ENCODE measurements around the gene CCDC24.

DNA sequence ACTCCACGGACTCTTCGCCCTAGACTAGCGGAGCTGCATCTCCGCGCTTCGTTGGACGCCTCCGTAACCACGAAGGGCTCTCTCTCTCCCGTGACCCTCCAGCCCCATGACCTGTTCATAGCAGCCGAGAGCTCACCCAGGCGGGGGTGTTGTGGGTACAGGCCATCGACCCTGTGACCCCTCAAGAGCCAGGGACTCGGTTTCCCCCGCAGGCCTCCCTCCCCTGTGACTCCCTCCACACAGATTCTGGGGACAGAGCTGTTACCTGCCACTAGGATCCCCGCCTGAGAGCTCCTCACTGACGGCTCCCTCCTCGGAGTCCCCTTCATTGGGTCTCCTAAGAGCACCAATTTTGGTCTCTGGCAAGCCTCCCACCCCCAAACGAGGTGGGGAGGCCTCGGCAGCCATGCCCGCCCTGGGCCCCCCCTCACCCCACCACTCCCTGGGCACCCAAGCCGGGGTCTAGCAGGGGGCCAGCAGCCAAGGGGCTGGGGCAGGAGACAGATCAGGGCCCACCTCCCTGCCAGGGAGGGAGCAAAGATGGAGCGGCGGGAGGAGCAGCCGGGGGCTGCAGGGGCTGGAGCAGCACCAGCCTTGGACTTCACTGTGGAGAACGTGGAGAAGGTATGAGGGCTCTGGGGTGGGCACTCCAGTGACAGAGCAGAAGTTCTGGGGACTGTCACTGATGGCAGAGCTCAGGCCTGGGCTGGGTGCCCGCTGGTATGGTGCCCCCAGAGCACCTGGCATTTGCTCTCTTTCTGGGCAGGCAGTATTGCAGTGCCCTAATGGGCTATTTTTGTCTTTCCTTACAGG lies 44.1 kb upstream of the CCDC24 start:
- TF ChIP-seq, protein P1, sequence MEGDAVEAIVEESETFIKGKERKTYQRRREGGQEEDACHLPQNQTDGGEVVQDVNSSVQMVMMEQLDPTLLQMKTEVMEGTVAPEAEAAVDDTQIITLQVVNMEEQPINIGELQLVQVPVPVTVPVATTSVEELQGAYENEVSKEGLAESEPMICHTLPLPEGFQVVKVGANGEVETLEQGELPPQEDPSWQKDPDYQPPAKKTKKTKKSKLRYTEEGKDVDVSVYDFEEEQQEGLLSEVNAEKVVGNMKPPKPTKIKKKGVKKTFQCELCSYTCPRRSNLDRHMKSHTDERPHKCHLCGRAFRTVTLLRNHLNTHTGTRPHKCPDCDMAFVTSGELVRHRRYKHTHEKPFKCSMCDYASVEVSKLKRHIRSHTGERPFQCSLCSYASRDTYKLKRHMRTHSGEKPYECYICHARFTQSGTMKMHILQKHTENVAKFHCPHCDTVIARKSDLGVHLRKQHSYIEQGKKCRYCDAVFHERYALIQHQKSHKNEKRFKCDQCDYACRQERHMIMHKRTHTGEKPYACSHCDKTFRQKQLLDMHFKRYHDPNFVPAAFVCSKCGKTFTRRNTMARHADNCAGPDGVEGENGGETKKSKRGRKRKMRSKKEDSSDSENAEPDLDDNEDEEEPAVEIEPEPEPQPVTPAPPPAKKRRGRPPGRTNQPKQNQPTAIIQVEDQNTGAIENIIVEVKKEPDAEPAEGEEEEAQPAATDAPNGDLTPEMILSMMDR (IDR thresholded peaks at IDR 0.05 in 4 of 5, conservative IDR thresholded peaks at IDR 0.05 in 1 of 5) = no peak
- peak; percentile 35 to 62 for TF ChIP-seq POLR2A (IDR thresholded peaks at IDR 0.05)

Data from gastrocnemius medialis (tissue), 4 donors.